Stimulated activated CD8-positive, alpha-beta memory T cell treated with anti-CD3 and anti-CD28 coated beads, Interleukin-4, amount 100 ng/mL, for 1 hour (primary cell): ENCODE measurements around the gene LYZ.
"Not testable (repeated sequence)": the region's sequence is repeated elsewhere in the genome, so short reads cannot be mapped to it uniquely, and the experiment has no call there.

Source experiments
- DNase-seq, 2 donors: peaks; one replicate each; pipeline ENCODE4 v3.0.0-alpha.2; 2020; ENCODE audit warnings: low read depth in 2 of 2, low spot score in 1 of 2

LYZ gene

DNA sequence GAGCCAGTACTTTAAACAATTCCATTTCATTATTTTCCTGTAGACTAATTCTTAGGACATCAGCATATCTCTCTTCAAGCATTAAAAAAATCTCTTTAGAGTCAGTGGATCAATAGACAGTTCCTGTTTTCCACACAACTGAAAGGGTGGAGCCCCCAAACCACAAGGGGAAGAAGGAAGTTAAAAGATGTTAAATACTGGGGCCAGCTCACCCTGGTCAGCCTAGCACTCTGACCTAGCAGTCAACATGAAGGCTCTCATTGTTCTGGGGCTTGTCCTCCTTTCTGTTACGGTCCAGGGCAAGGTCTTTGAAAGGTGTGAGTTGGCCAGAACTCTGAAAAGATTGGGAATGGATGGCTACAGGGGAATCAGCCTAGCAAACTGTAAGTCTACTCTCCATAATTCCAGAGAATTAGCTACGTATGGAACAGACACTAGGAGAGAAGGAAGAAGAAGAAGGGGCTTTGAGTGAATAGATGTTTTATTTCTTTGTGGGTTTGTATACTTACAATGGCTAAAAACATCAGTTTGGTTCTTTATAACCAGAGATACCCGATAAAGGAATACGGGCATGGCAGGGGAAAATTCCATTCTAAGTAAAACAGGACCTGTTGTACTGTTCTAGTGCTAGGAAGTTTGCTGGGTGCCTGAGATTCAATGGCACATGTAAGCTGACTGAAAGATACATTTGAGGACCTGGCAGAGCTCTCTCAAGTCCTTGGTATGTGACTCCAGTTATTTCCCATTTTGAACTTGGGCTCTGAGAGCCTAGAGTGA lies at the start of gene LYZ:
Gene LYZ, plus strand, starts transcription at position 220 of the 777 bp plus-strand sequence. Its CDS starts 28 bp downstream, at position 248.
- DNase-seq: no peak

- DNase-seq: no peak
Measured at GRCh38 chr12:69298947-69299346, 49.2 kb upstream of the LYZ start.

DNA sequence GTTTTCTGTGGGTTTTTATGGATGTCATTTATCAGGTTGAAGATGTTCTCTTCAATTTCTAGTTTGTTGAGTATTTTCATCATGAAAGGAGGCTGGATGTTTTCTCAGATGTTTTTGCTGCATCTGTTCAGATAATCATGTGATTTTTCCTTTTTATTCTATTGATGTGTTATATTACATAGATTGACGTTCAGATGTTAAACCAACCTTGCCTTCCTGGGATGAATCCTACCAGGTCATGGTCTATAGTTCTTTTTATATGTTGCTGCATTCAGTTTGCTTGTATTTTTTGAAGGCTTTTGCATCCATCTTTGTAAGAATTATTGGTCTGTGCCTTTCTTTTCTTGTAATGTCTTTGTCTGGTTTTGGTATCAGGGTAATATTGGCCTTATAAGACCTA lies 43.9 kb upstream of the LYZ start:
- no peak for DNase-seq

DNA sequence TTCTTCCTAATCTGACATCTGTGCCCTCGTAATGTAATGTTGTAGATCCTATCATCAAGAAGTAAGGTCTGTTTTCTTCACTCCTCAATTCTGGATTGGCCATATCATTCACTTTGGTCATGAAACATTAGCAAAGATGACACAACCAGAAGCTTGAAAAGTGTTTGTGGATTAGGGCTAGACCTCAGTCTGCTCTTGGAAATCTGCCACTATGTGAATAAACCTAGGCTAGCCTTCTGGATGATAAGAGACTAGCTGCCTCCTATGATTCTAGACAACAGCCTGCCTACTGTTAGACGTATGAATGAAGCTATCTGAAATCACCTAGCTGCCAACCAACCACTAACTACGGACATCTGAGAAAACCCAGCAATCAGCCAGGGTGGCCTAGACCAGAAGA lies 38.7 kb upstream of the LYZ start:
- DNase-seq: no peak

DNA sequence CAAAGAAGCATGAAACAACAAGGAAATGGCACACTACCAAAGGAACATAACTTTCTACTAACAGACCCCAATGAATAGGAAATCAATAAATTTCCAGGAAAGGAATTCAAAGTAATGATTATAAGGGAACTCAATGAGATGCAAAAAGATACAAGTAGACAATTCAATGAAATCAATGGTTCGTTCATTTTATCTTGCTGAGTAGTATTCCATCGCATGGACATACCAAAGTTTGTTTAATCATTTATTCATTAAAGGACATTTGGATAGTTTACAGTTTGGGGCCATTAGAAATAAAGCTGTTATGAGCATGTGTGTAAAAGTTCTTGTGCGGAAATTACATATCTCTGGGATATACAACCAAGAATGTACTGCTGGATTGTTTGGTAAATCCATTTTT lies 35.0 kb upstream of the LYZ start:
- no peak for DNase-seq

GRCh38 chr12:69316784-69317183 lies 31.4 kb upstream of the LYZ start:
- not testable (repeated sequence) for DNase-seq

DNA sequence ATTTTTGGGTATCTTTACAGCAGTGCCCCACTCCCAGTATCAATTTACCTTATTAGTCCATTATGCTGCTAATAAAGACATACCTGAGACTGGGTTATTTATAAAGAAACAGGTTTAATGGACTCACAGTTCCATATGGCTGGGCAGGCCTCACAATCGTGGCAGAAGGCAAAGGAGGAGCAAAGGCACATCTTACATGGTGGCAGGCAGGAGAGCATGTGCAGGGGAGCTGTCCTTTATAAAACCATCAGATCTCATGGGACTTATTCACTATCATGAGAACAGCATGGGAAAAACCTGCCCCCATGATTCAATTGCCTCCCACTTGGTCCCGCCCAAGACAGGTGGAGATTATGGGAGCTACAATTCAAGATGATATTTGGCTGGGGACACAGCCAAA lies 30.9 kb upstream of the LYZ start:
- DNase-seq: not testable (repeated sequence)

GRCh38 chr12:69318225-69318624 lies 30.0 kb upstream of the LYZ start:
- DNase-seq: no peak

DNA sequence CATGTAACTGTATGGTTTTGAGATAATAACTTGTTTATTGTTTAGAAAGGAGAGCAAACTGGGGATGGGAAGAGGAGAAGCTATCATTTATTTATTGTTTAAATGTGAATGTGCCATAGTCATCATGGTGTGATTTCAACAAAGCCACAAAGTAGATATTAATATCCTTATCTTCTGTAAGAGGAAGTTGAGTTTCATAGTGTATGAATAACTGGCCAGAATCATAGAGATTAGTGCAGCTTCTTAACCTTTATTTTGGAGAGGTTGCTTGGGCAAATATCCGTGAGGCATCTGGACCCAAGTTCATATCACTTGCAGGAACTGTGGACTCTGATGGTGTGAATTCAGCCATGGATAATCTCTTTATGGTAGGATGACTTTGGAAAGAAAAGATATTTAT lies 26.8 kb upstream of the LYZ start:
- no peak for DNase-seq

DNA sequence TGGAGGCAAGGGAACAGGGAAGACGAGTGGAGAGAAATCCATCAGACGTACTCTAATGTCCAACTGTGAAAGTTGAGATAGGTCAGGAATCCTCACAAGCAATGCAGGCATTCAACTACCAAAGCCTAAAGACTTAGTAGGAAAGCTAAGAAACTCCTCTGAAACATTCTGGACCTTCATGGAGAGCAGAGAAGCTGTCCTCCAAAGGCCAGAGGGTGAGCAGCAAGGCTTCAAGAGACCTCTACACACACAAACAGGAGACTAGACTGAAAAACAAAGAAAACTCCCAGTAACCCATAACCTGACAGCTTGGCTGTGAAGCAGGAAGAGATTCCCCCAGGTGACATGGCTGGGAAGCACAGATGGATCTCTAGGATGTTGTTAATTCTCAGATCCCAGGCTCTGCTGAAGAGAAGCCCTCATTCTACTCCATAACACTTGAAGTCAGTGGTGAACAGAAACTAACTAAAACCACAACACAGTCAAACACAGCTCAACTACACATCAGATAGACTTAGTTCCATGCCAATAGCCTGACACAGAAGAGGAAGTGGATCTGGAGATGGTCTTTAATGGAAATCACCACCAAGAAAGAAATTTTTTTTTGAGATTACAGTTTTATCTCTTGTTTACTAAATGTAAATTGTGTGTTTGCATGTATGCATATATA lies 23.2 kb upstream of the LYZ start:
- DNase-seq: no peak

- DNase-seq: no peak
Measured at GRCh38 chr12:69328426-69328825, 19.8 kb upstream of the LYZ start.

- DNase-seq: no peak
Measured at GRCh38 chr12:69329669-69330428, 18.3 kb upstream of the LYZ start.

DNA sequence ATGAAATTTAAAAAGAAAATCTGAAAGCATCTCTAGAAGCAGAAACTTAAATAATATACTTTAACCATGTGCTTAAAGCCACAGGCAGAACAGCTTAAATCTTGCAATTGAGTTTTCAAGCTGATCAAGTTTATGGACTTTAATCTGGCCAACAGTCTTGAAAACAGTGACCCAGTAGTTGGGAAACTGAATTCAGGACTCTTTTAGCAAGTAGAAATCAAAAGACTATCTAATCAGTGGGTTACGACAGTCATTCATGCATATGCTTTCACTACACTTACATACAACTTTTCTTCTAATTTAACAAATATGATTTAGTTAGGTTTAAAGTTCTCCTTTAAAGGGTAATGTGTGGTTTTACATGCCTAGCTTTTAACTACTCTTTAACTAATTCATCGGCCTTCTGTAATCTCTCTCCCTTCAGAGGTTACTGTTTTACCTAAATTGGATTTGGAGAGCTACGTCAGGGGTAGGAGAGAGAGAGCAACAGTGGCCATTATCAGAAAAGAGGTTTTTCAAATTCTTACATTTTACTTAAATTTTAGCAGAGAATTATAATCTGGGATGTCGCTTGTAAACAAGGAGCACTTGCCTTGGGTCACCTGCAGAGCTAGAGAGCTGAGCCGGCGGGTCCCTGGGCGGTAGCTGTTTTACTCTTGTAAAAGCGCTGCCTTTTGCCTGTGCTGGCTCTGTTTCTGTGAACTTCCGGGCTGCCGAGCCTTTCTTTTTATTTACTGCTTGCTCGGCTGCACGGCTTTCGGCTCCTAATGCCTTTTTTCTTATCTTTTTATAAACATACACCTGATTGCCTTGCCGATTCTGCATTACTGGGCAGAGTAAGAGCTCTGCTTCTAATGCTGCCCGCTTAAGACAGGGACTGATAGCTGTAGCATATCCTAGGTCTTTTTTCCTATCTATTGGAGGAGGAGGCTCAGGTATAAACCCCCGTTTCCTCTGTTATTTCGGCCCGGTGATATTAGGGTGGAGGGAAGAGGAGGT lies 17.4 kb upstream of the LYZ start:
- peak; percentile 25 to 28 for DNase-seq

GRCh38 chr12:69331519-69331908 lies 16.7 kb upstream of the LYZ start:
- no peak for DNase-seq

GRCh38 chr12:69331909-69332684 lies 16.1 kb upstream of the LYZ start:
- no peak for DNase-seq

GRCh38 chr12:69332815-69333358 lies 15.3 kb upstream of the LYZ start:
- DNase-seq: no peak

- DNase-seq: no peak
Measured at GRCh38 chr12:69334158-69334557, 14.0 kb upstream of the LYZ start.

DNA sequence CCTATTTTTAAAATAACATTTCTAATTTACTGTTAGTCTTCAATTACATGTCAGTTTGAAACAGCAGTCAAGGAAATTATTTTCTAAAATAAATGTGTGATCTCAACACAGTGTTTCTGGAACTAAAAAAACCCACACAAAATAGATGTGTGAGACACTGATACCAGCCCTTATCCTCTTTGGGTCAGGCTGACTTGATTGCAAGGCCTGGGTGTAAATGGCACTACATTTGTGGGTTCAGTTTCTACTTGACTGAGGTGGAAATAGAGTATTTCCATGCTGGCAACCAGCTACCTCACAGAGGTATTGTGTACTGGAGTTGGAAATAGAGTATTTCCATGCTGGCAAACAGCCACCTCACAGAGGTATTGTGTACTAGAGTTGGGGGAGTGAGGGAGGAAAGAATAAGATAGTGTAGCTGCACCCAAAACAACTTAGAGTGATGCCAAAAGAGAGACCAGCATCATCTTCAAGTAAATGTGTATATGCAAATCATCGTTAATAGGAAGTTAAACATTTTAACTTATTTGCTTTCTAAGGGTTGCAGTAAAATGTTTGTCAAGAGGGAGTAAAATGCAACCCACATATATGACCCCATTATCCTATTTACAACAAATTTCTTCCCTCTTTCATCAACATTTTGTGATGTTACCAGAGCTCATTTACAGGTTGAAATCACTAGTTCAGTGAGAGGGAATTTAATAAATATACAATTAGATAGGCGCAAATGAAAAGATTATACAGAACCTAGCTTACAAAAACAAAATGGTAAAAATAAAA lies 10.7 kb upstream of the LYZ start:
- no peak for DNase-seq
